ENCODE measurements around the gene FA2H. TPM values are rescaled to one million over a fixed set of nuclear protein-coding genes. Genes with fewer than 3 reads are reported as not detected.

Gene FA2H
- total and polyA plus RNA-seq, 10 of the 15 experiments (the other 5 are each of a cell fraction or from before 2014, with no cell fraction given) = 0.05 to 0.73 (median 0.51) TPM; not detected in 3

GRCh38 chr16:74749291-74750055 is 25.1 kb downstream of the FA2H start:
- Histone ChIP-seq H3K27me3 (replicated peaks in 1 of 2; ENCODE audit: control insufficient read depth in 2 of 2, insufficient read depth in 2 of 2, low read length in 1 of 2) (peaks cover 0 to 2% of the 10 kb centered on the region in 2 experiments; a peak in 2 of 4 replicates), H3K4me1 (ENCODE audit: control insufficient read depth, insufficient read depth, low read length) (peaks cover 7% of the 10 kb centered on the region; the same call in 1 of the 2 replicates), H3K9me3 (replicated peaks; ENCODE audit: control insufficient read depth, insufficient read depth, low read length) (no peaks in the 10 kb centered on the region), H3K27ac (ENCODE audit: control insufficient read depth, insufficient read depth) (no peak overlapping the region), H3K4me2 (ENCODE audit: control insufficient read depth, insufficient read depth) (no peak overlapping the region), H4K20me1 (ENCODE audit: control insufficient read depth, insufficient read depth) (no peaks in the 10 kb centered on the region), H3K4me3 (no peak overlapping the region), H3K9ac (ENCODE audit: control insufficient read depth, insufficient read depth, low read length) (no peak overlapping the region), H3K36me3 (ENCODE audit: control insufficient read depth in 2 of 2, insufficient read depth in 2 of 2, low read length in 1 of 2) (no peaks in the 10 kb centered on the region), H3K79me2 (ENCODE audit: control insufficient read depth, insufficient read depth, low read length) (no peaks in the 10 kb centered on the region), H2AFZ (ENCODE audit: control insufficient read depth, low read depth, low read length) (no peak overlapping the region)
- DNase-seq (ENCODE audit: low read depth, low spot score) (no peak), ATAC-seq (no peak), FAIRE-seq (no peak)
- intact Hi-C loops (cut with micrococcal nuclease; ENCODE audit: unreplicated experiment) (no loop called here), in situ Hi-C loops (cut with MboI) (no loop called here)
- ChIA-PET SMC1A (ENCODE audit: uncharacterized antibody, unreplicated experiment) (interaction anchor here (1.1 kb wide), 1 partner anchor 115 kb away, joined by 3 read pairs; no protein-coding TSS in a partner anchor), CTCF (no interaction called here), RAD21 (ENCODE audit: unreplicated experiment) (no interaction called here), POLR2A (no interaction called here)
- no TSS peak for BruUV-seq (replicated peaks)
- 40% methylated on average over 19 of the region's 20 CpGs for whole genome bisulfite sequencing (ENCODE audit: insufficient coverage, insufficient replicate concordance, low lambda C conversion rate, missing lambda C conversion rate)
- TF ChIP-seq MTA3 (IDR thresholded peaks at IDR 0.05; ENCODE audit: borderline replicate concordance, low read length) (no peak), ZNF24 (IDR thresholded peaks at IDR 0.05) (no peak), NFYB (IDR thresholded peaks at IDR 0.05; ENCODE audit: insufficient read depth, low read depth, low read length) (no peak), BACH1 (IDR thresholded peaks at IDR 0.05; ENCODE audit: borderline replicate concordance) (no peak), ATF2 (IDR thresholded peaks at IDR 0.05; ENCODE audit: low read length) (no peak), RAD21 (IDR thresholded peaks at IDR 0.05; ENCODE audit: insufficient read depth, low read depth, low read length) (no peak), BCL3 (IDR thresholded peaks at IDR 0.05; ENCODE audit: borderline replicate concordance, insufficient read depth, low read depth, low read length, poor library complexity, severe bottlenecking) (no peak), WRNIP1 (IDR thresholded peaks at IDR 0.05; ENCODE audit: borderline replicate concordance, low read depth, low read length) (no peak), NR2C2 (IDR thresholded peaks at IDR 0.05; ENCODE audit: borderline replicate concordance, control insufficient read depth, insufficient read length, low read depth) (no peak), BCL11A (IDR thresholded peaks at IDR 0.05; ENCODE audit: low read depth, low read length) (no peak), IKZF1 (conservative IDR thresholded peaks at IDR 0.05) (no peak), CREM (IDR thresholded peaks at IDR 0.05; ENCODE audit: low read depth) (no peak), NRF1 (conservative IDR thresholded peaks at IDR 0.05; ENCODE audit: low read depth, low read length) (no peak), ZNF687 (IDR thresholded peaks at IDR 0.05) (no peak), CTCF (IDR thresholded peaks at IDR 0.05 in 2 of 3, conservative IDR thresholded peaks at IDR 0.05 in 1 of 3; ENCODE audit: control insufficient read depth in 2 of 3, extremely low read depth in 1 of 3, insufficient read depth in 1 of 3, low read depth in 3 of 3, low read length in 3 of 3) (no peak)
